ENCODE data around the gene CBFA2T2. TPM values are rescaled to one million over a fixed set of nuclear protein-coding genes. Genes with fewer than 3 reads are reported as not detected.
A peak's percentile ranks its signal among the peaks of the same experiment; 100 is the strongest.

CBFA2T2 gene
- total and polyA plus RNA-seq, 10 of the 15 experiments (the other 5 are each of a cell fraction or from before 2014, with no cell fraction given) = 0.61 to 8.6 (median 5.5) TPM

- TF ChIP-seq ZBTB33 (IDR thresholded peaks at IDR 0.05) (no peak), LARP7 (IDR thresholded peaks at IDR 0.05) (0 out of 2 replicates have a peak, but pooled peaks have one; percentile 32), NFXL1 (IDR thresholded peaks at IDR 0.05; ENCODE audit: borderline replicate concordance) (no peak), CEBPZ (IDR thresholded peaks at IDR 0.05; ENCODE audit: low read depth, low read length) (no peak), TBL1XR1 (IDR thresholded peaks at IDR 0.05; ENCODE audit: low read depth, low read length) (no peak), ATF7 (IDR thresholded peaks at IDR 0.05; ENCODE audit: low read depth) (no peak), PRDM15 (CRISPR knock-in tag; IDR thresholded peaks at IDR 0.05) (no peak), SMARCA5 (IDR thresholded peaks at IDR 0.05) (peak; percentile 85; the same call in 1 of the 2 replicates), GATAD2B (conservative IDR thresholded peaks at IDR 0.05; ENCODE audit: low read depth) (no peak; the same call in 1 of the 2 replicates), BACH1 (IDR thresholded peaks at IDR 0.05; ENCODE audit: borderline replicate concordance) (peak; percentile 67), PAX5 (IDR thresholded peaks at IDR 0.05; ENCODE audit: borderline replicate concordance, low read depth, low read length) (no peak), CREB1 (IDR thresholded peaks at IDR 0.05; ENCODE audit: low read depth) (no peak), GABPA (IDR thresholded peaks at IDR 0.05; ENCODE audit: low read depth) (no peak), E2F8 (IDR thresholded peaks at IDR 0.05; ENCODE audit: low read depth, partially characterized antibody) (no peak), EZH2 (IDR thresholded peaks at IDR 0.05; ENCODE audit: borderline replicate concordance, control insufficient read depth, low read depth, low read length) (no peak), RB1 (IDR thresholded peaks at IDR 0.05; ENCODE audit: borderline replicate concordance) (no peak), EGR1 (IDR thresholded peaks at IDR 0.05; ENCODE audit: borderline replicate concordance in 1 of 2, low read depth in 2 of 2, low read length in 2 of 2) (peak in 1 of 2 experiments; percentile 92; a peak in 2 of 3 replicates)
These were observed 184.6 kb downstream of the CBFA2T2 start, which contains the start of gene NECAB3 (continued) for GRCh38 chr20:33674294-33675135.
